Camera-type eye (tissue), 1 donor: Measurements from ENCODE around the gene RAB6A. TPM values are rescaled to one million over a fixed set of nuclear protein-coding genes. Genes with fewer than 3 reads are reported as not detected.

Source experiments
- total RNA-seq: library from RNA; depleted of rRNA; stranded (reverse); fragments of >200 nt; gene quantifications from one replicate; pipeline ENCODE4 v1.2.3, GENCODE V29; 2014

Gene RAB6A
- 160 TPM for total RNA-seq

GRCh38 chr11:73760679-73761402 lies at the start of gene RAB6A:
TSS of gene RAB6A (minus strand) at chr11:73761074. CDS start at chr11:73760635, 439 bp downstream.

GRCh38 chr11:73787643-73788558 lies 27.0 kb upstream of the RAB6A start, which contains the start of gene MRPL48:
TSS of gene MRPL48 (plus strand) at chr11:73787874. CDS start at chr11:73787972, 98 bp downstream.

GRCh38 chr11:73645972-73646631 lies 114.8 kb downstream of the RAB6A start, which contains the start of gene PLEKHB1:
TSS of gene PLEKHB1 (plus strand) at chr11:73646581. CDS start at chr11:73646609, 28 bp downstream.

Other genes with a start within 250 kb of the RAB6A start
- gene FAM168A, start 163.0 kb downstream of the RAB6A start, total RNA-seq = 70.3 TPM
- gene PLEKHB1, start 114.5 kb downstream of the RAB6A start, total RNA-seq = 91.2 TPM
- gene MRPL48, start 26.8 kb upstream of the RAB6A start, total RNA-seq = 23.8 TPM
- 34.4 TPM for gene COA4, start 115.8 kb upstream of the RAB6A start, total RNA-seq
- gene PAAF1, start 115.9 kb upstream of the RAB6A start, total RNA-seq = 25.2 TPM
- gene DNAJB13, start 190.0 kb upstream of the RAB6A start, total RNA-seq = 1.0 TPM
- 47.4 TPM for gene UCP2, start 221.8 kb upstream of the RAB6A start, total RNA-seq
- gene UCP3, start 248.0 kb upstream of the RAB6A start, total RNA-seq = 1.6 TPM